ENCODE results near the gene MS4A6E. TPM values are rescaled to one million over a fixed set of nuclear protein-coding genes. Genes with fewer than 3 reads are reported as not detected.

The MS4A6E gene
- total RNA-seq, 5 donors from 2014 or later (not counting 1 experiment from before 2014, with no cell fraction given), result not detected

Other genes with a start within 250 kb of the MS4A6E start
- gene MS4A2, start 238.6 kb upstream of the MS4A6E start, total RNA-seq, result 1 to 10 TPM in 1 of 5 donors, under 1 TPM in 3, not detected in 1; 0.12 to 1.1 (median 0.16) TPM
- gene MS4A6A, start 144.2 kb upstream of the MS4A6E start, total RNA-seq, result 1 to 10 TPM in 2 of 5 donors, under 1 TPM in 3; 0.32 to 1.5 (median 0.99) TPM
- gene MS4A4E, start 84.1 kb upstream of the MS4A6E start, total RNA-seq, result 1 to 10 TPM in 1 of 5 donors, under 1 TPM in 1, not detected in 3; 0.54 to 1.0 TPM
- under 1 TPM in 1 of 5 donors, not detected in 4; 0.26 TPM for gene MS4A4A, start 46.6 kb upstream of the MS4A6E start, total RNA-seq
- gene MS4A7, start 51.3 kb downstream of the MS4A6E start, total RNA-seq, result 1 to 10 TPM in 1 of 5 donors, under 1 TPM in 3, not detected in 1; 0.43 to 1.0 (median 0.77) TPM
- gene MS4A14, start 69.2 kb downstream of the MS4A6E start, total RNA-seq, result under 1 TPM in 1 of 5 donors, not detected in 4; 0.10 TPM
- not detected for gene MS4A5, start 102.3 kb downstream of the MS4A6E start, total RNA-seq
- 10 to 100 TPM in 4 of 5 donors, 1 to 10 TPM in 1; 5.6 to 54.1 (median 14.5) TPM for gene MS4A1, start 128.6 kb downstream of the MS4A6E start, total RNA-seq
- gene MS4A12, start 165.5 kb downstream of the MS4A6E start, total RNA-seq, result not detected
- not detected for gene MS4A13, start 188.1 kb downstream of the MS4A6E start, total RNA-seq